GM18499 (cell line): Measurements from ENCODE around the gene C4B.
"Not testable (repeated sequence)": the region's sequence is repeated elsewhere in the genome, so short reads cannot be mapped to it uniquely, and the experiment has no call there.

ENCODE experiments used
- ATAC-seq: cut with Tn5 transposase; IDR thresholded peaks from one replicate; pipeline ENCODE4 v1.9.1; 2021; ENCODE audit warnings: moderate number of reproducible peaks; ENCODE audit not compliant: insufficient read depth, unreplicated experiment

C4B gene

DNA sequence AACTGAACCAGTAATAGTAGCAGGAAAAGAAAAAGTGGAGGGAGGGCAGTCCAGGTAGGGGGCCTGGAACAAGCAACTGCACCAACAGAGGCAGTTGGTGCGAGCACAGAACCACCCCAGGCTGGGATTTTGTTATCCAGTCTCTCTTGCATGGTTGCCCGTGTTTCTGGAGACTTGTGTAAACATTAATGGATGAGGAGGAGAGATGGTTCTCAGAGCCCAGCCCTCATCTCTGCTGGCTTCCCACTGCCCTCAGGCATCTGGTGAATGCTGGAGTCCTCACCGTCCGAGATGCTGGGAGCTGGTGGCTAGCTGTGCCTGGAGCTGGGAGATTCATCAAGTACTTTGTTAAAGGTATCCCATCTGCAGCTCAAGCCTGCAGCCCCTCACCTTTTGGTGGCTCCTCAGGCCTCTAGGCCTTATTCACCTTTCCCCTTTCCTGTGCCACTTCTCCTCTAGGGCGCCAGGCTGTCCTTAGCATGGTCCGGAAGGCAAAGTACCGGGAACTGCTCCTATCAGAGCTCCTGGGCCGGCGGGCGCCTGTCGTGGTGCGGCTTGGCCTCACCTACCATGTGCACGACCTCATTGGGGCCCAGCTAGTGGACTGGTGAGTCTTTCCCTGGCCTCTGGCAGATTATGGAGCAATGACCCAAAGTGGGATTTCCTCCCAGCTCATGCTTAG, 34.3 kb upstream of the C4B start:
- not testable (repeated sequence) for ATAC-seq

- ATAC-seq, result not testable (repeated sequence)
Measured at GRCh38 chr6:31980998-31981397, 33.6 kb upstream of the C4B start.

- not testable (repeated sequence) for ATAC-seq
Measured at GRCh38 chr6:31981744-31982143, 32.9 kb upstream of the C4B start, which contains the start of gene C4A. TSS of gene C4A (plus strand) at chr6:31982057. CDS start at chr6:31982108, 51 bp downstream.

GRCh38 chr6:31989363-31989762, 25.2 kb upstream of the C4B start:
- ATAC-seq, result not testable (repeated sequence)

DNA sequence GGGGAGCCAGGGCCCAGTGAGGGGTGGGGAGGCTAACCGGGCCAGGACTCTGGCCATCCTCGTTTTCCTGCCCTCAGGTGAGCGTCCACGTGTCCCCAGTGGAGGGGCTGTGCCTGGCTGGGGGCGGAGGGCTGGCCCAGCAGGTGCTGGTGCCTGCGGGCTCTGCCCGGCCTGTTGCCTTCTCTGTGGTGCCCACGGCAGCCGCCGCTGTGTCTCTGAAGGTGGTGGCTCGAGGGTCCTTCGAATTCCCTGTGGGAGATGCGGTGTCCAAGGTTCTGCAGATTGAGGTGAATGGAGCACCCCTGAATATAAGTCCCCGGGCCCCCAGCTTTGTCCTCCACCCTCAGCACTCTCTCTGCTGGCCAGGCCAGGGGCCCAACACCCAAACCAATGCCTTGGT, 20.2 kb upstream of the C4B start:
- not testable (repeated sequence) for ATAC-seq

GRCh38 chr6:31996385-31996784, 18.2 kb upstream of the C4B start:
- ATAC-seq, result not testable (repeated sequence)

DNA sequence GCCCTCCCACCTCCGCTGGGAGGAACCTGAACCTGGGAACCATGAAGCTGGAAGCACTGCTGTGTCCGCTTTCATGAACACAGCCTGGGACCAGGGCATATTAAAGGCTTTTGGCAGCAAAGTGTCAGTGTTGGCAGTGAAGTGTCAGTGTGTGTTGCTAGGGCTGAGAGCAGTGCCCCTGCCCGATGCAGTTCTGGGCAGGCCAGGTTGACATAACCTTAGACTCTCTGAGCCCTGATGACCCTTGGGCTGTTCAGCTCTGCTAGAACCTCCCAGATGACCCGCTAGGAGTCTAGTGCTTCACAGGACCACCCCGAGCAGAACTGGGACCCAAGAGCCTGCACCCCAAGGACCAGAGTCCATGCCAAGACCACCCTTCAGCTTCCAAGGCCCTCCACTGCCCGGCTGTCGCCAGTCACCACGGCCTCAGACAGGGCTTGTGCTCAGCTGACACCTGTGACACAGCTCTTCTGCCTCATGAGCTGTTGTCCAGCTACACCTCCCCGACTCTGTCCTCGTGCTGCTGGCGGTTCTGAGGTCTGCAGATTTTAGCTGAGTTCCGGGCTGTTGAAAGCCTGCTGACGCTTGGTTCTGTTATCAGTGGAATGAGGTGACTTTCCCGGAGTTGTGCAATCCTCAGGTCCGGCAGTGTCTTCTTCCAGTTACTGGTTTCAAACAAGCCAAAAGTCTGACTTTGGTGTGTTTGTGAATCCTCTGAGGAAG, 11.9 kb upstream of the C4B start:
- not testable (repeated sequence) for ATAC-seq

GRCh38 chr6:32003301-32003700, 11.3 kb upstream of the C4B start:
- ATAC-seq, result not testable (repeated sequence)

DNA sequence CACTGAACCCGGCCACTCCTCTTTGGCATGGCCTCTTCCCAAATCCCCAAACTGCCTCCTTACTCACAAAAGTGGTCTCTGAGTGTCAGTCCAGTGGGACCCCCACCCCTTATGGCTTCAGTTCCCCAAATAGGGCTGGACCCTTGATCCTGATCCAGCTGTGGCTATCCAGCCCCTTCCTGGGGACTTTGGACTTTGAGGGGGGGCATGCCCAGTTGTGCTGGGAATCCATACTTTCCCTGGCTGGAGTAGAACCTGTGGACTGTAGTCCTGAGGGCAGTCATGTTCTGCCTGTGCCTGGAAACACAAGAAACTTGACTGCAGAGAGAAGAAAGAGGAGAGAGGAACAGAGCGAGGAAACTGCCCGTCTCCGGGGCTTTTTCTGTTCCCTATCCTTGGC, 10.2 kb upstream of the C4B start:
- ATAC-seq, result not testable (repeated sequence)

GRCh38 chr6:32004864-32005537, 9.6 kb upstream of the C4B start:
- not testable (repeated sequence) for ATAC-seq

GRCh38 chr6:32005538-32005880, 9.1 kb upstream of the C4B start:
- not testable (repeated sequence) for ATAC-seq

GRCh38 chr6:32005991-32006529, 8.5 kb upstream of the C4B start:
- ATAC-seq, result not testable (repeated sequence)

- not testable (repeated sequence) for ATAC-seq
Measured at GRCh38 chr6:32007086-32007485, 7.5 kb upstream of the C4B start.

DNA sequence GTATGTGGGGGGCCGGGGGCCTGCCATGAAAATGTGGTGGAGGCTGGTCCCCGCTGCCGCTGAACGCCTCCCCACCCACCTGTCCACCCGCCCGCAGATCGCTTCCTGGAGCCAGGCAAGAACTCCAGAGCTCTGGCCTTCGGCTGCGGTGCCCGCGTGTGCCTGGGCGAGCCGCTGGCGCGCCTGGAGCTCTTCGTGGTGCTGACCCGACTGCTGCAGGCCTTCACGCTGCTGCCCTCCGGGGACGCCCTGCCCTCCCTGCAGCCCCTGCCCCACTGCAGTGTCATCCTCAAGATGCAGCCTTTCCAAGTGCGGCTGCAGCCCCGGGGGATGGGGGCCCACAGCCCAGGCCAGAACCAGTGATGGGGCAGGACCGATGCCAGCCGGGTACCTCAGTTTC, 6.6 kb upstream of the C4B start:
- not testable (repeated sequence) for ATAC-seq

DNA sequence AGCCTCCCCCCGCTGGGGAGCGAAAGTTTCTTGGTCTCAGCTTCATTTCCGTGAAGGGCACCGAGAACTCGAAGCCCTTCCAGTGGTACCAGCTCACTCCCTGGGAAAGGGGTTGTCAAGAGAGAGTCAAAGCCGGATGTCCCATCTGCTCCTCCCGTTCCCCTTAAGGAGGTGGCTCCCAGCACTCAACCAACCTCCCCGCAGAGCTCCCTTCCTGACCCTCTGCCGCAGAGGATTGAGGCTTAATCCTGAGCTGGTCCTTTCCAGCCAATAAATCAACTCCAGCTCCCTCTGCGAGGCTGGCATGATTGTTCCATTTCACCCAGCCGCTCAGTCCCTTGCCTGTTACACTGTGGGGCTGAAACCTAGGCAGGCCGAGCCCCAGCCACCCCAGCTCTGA, 6.0 kb upstream of the C4B start:
- ATAC-seq, result not testable (repeated sequence)

DNA sequence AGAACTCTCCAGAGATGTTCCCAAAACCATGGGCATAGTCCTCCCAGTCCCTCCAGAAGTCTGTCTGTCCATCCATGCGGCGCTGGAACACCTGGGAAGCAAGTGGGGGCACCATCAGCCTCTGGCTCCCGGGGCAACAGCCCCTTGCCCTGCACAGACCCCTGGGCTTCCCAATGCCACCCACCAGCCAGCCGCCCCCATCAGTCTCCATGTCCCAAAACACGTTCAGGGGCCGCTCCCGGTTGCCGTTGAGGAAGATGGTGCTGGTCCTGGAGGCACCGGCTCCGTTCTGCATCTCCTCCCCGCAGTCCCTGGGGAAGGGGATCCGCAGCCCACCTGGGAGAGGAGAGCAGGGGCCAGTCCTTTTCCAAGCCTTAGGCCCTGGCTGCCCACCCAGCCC, 5.1 kb upstream of the C4B start:
- ATAC-seq, result not testable (repeated sequence)

- not testable (repeated sequence) for ATAC-seq
Measured at GRCh38 chr6:32010856-32011530, 3.6 kb upstream of the C4B start.

DNA sequence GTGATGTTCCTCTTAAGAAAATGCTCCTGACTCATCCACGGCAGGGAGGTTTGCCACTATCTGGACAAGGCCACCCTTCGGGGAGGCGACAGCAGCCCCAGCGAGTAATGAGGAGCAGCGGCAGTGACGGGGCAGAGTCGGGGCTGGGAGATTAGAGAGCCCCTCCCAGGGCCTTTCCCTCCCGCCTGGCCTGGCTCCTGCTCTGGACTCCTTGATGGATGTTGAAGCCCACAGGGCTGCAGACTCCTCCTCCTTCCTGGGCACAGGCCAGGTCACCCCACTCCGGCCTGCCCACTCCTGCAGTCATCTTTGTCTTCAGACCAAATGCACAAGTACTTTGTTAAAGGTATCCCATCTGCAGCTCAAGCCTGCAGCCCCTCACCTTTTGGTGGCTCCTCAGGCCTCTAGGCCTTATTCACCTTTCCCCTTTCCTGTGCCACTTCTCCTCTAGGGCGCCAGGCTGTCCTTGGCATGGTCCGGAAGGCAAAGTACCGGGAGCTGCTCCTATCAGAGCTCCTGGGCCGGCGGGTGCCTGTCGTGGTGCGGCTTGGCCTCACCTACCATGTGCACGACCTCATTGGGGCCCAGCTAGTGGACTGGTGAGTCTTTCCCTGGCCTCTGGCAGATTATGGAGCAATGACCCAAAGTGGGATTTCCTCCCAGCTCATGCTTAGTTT, 1.5 kb upstream of the C4B start:
- ATAC-seq, result not testable (repeated sequence)

DNA sequence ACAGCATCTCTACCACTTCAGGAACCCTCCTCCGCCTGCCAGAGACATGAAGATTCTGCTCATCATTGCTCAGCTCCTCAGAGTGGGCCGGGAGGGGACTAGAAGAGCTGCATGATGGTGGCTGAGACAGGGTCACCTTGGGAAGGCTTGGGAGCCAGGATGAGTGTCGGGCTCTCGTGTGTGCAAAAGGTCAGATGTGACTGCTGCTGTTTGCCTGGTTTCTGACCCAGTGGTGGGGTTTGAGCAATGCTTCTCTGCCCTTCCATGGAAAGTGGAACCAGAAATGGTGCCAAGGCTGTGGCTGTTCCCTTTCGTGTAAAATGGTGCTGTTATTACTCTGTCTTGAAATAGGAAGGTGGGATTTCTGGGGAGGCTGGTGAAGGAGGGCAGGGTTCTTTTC, 857 bp upstream of the C4B start:
- not testable (repeated sequence) for ATAC-seq

DNA sequence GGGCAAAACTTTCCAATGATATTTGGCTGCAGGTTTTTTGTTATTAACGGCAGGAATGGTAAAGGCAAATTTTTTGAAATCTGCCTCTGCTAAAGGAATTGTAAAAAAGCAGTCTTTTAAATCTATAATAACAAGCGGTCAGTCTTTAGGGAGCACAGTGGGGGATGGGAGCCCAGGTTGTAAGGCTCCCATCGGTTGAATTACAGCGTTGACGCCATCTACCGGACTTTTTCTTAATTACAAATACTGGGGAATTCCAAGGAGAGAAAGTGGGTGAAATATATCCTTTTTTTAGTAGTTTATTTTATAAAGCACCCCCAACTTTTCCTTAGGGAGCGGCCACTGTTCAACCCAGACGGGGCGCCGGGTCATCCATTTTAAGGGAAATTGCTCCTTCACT, 7.5 kb downstream of the C4B start:
- not testable (repeated sequence) for ATAC-seq
